Gastrocnemius medialis (tissue), 4 donors: ENCODE data around the gene MINDY3. TPM values are rescaled to one million over a fixed set of nuclear protein-coding genes. Genes with fewer than 3 reads are reported as not detected.

Experiments used
- ATAC-seq, 2 donors: fragments of 150-250 bp; one replicate each; pipeline ENCODE4 v1.9.1; 2016
- DNase-seq, 2 donors: peaks; one replicate each; pipeline ENCODE4 v3.0.0-alpha.2; 2019
- H3K27ac ChIP-seq, 4 donors: fragments of 200-600 bp; sonication (generic); 1 replicate in 1 of 4; 2 replicates in 3 of 4; pipeline ENCODE4 v1.5.1; 2016 to 2018; ENCODE audit warnings: mild to moderate bottlenecking in 2 of 4, moderate library complexity in 1 of 4
- H3K27me3 ChIP-seq, 3 donors: fragments of 200-600 bp; sonication (generic) in 2 of 3; 1 replicate in 1 of 3; 2 replicates in 2 of 3; pipeline versions ENCODE4 v1.5.1 to v1.6.0; 2016 to 2019; ENCODE audit warnings: mild to moderate bottlenecking in 1 of 3, moderate library complexity in 1 of 3
- H3K36me3 ChIP-seq, 2 donors: fragments of 200-600 bp; sonication (generic) in 1 of 2; one replicate each; pipeline ENCODE4 v1.5.1; 2017 to 2018
- H3K4me1 ChIP-seq, 2 donors: fragments of 200-600 bp; sonication (generic) in 1 of 2; one replicate each; pipeline ENCODE4 v1.5.1; 2016 to 2017; ENCODE audit warnings: mild to moderate bottlenecking in 2 of 2
- H3K4me3 ChIP-seq, 4 donors: fragments of 200-600 bp; sonication (generic) in 3 of 4; 1 replicate in 1 of 4; 2 replicates in 3 of 4; pipeline ENCODE4 v1.5.1; 2016 to 2019; ENCODE audit warnings: mild to moderate bottlenecking in 2 of 4
- H3K9me3 ChIP-seq, 3 donors: fragments of 200-600 bp; sonication (generic) in 2 of 3; 1 replicate in 1 of 3; 2 replicates in 2 of 3; pipeline ENCODE4 v1.5.1; 2016 to 2019
- POLR2A ChIP-seq, 2 donors: fragments of 450-650 bp; IDR thresholded peaks; one replicate each; pipeline ENCODE4 v1.6.1; 2017; ENCODE audit warnings: antibody characterized with exemption in 2 of 2, mild to moderate bottlenecking in 2 of 2, moderate library complexity in 2 of 2
- in situ Hi-C, 4 donors: fragments of 200-750 bp; cut with MboI; loops; one replicate each; pipeline versions ENCODE4 v1.15.0 to v1.8.0; 2017; ENCODE audit warnings: low sequenced_read_pairs in 4 of 4
- intact Hi-C: fragments of 100-400 bp; cut with DNase I; formaldehyde crosslinking; loops from one replicate; pipeline ENCODE4 v1.15.1; 2023; ENCODE audit warnings: low total_unique reads
- total RNA-seq, 4 donors: library from RNA; depleted of rRNA; stranded (reverse); fragments of >200 nt; gene quantifications; one replicate each; pipeline versions ENCODE4 v1.1.0 to v1.2.3, GENCODE V29; 2016
- TF ChIP-seq, protein P1 (sequence below), 5 experiments: fragments of 450-650 bp in 3 of 5; fragments of 200-600 bp in 2 of 5; sonication (generic) in 2 of 5; IDR thresholded peaks in 4 of 5; conservative IDR thresholded peaks in 1 of 5; 1 replicate in 4 of 5; 2 replicates in 1 of 5; pipeline ENCODE4 v1.5.1; 2016 to 2019; ENCODE audit warnings: antibody characterized with exemption in 5 of 5, mild to moderate bottlenecking in 3 of 5, moderate library complexity in 3 of 5

MINDY3 gene
- total RNA-seq, 4 donors from 2014 or later = 7.6 to 37.5 (median 10.8) TPM

DNA sequence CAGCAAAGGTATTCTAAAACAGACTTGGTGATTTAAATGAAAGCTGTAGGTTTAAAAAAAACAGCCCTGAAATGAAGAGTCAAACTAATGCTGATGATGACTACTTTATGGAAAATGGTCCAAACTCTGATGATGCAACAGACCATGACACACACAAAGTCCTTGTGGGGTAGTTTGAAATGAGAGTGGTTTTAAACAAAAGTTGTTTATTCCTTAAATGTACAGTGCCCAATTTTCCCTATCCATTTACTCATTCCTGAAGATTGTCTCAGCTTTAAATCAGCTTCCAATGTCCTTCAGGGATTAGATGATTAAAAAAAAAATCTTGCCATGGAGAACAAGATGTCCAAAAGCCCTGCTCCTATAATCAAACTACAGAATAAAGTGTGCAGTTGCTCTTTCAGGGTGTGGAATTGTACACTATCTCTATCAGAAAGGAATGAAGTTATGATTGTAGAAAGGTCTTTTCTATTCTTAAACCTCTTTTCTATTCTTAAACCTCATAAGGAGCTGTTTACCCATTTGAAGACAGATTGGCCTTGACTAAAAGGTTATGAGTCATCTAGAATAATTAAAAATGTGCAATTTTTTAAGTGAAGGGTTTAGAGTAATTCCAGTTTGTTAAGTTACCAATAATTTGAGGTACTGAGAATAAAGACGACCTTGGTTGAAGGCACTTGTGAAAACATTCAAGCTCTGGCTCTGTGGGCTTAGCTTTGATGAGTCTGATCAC lies 70.3 kb downstream of the MINDY3 start:
- no peak overlapping the region for H3K4me3 ChIP-seq
- peak overlapping the region in 2 of 4 donors; percentile 35 to 39 for H3K27ac ChIP-seq
- DNase-seq (no peak), ATAC-seq (peak in 1 of 2 donors; percentile 64)
- no peaks in the 10 kb centered on the region for H3K9me3 ChIP-seq
- no peak for TF ChIP-seq POLR2A (IDR thresholded peaks at IDR 0.05)
- TF ChIP-seq, protein P1, sequence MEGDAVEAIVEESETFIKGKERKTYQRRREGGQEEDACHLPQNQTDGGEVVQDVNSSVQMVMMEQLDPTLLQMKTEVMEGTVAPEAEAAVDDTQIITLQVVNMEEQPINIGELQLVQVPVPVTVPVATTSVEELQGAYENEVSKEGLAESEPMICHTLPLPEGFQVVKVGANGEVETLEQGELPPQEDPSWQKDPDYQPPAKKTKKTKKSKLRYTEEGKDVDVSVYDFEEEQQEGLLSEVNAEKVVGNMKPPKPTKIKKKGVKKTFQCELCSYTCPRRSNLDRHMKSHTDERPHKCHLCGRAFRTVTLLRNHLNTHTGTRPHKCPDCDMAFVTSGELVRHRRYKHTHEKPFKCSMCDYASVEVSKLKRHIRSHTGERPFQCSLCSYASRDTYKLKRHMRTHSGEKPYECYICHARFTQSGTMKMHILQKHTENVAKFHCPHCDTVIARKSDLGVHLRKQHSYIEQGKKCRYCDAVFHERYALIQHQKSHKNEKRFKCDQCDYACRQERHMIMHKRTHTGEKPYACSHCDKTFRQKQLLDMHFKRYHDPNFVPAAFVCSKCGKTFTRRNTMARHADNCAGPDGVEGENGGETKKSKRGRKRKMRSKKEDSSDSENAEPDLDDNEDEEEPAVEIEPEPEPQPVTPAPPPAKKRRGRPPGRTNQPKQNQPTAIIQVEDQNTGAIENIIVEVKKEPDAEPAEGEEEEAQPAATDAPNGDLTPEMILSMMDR (IDR thresholded peaks at IDR 0.05 in 4 of 5, conservative IDR thresholded peaks at IDR 0.05 in 1 of 5) = no peak
- in situ Hi-C loops = no loop called here
- H3K4me1 ChIP-seq = peaks cover 10 to 24% of the 10 kb centered on the region in 2 donors
- H3K36me3 ChIP-seq = peaks cover 0 to 17% of the 10 kb centered on the region in 2 donors
- no peaks in the 10 kb centered on the region for H3K27me3 ChIP-seq
- intact Hi-C loops = no loop called here

DNA sequence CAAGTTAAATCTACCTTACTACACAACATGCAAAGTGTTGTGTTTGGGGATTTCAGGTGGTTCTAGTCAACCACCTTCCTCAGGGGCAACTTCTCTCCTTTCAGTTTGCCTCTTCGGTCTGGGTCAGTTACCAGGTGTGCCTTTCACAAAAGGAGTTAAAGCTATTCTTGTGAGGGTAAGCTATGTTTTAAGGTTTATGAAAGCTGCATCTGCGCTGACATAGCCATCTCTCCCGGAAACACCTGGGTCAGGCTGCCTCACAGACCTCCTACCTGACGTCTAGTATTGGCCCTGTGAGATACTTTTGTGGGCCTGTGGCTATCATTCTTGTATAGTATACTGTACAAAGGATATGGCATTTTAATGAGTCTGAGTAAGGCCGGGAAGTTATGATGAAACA lies 72.9 kb downstream of the MINDY3 start:
- Histone ChIP-seq H3K27me3 (no peaks in the 10 kb centered on the region), H3K9me3 (no peaks in the 10 kb centered on the region), H3K4me1 (peaks cover 10 to 24% of the 10 kb centered on the region in 2 donors), H3K4me3 (no peak overlapping the region), H3K36me3 (peaks cover 0 to 17% of the 10 kb centered on the region in 2 donors), H3K27ac (no peak overlapping the region)
- DNase-seq (no peak), ATAC-seq (no peak)
- in situ Hi-C loops = no loop called here
- intact Hi-C loops = no loop called here
- no peak for TF ChIP-seq POLR2A (IDR thresholded peaks at IDR 0.05)

DNA sequence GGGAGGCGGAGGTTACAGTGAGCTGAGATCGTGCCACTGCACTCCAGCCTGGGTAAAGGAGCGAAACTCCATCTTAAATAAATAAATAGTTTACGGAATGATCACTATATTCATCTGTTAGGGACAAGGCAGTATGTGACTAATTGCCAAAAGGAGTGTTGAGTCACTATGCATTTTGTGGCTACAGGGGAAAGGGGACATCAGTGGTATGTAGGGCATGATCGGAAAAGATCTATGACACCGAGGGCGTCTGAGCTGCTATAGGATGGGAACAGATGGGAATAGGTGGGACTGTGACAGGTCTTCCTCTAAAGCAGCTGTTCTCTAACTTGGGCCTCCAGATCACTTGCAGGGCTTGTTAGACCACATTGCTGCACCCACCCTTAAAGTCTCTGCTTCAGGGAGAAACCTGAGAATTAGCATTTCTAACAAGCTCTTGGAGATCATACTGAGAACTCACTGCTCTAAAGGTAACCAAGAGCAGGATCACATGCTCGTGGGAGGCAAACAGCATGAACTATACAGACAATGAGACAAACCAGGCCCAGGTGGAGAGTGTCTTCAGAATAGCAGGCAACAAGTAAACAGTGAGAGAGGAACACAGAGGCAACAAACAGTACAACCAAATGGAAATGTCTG lies 75.5 kb downstream of the MINDY3 start:
- in situ Hi-C loops = no loop called here
- H3K4me3 ChIP-seq = no peak overlapping the region
- H3K27ac ChIP-seq = no peak overlapping the region
- TF ChIP-seq, protein P1 (IDR thresholded peaks at IDR 0.05 in 4 of 5, conservative IDR thresholded peaks at IDR 0.05 in 1 of 5) = no peak
- no peak for TF ChIP-seq POLR2A (IDR thresholded peaks at IDR 0.05)
- no peaks in the 10 kb centered on the region for H3K9me3 ChIP-seq
- ATAC-seq = no peak
- DNase-seq = no peak
- peaks cover 0 to 25% of the 10 kb centered on the region in 2 donors for H3K36me3 ChIP-seq
- H3K27me3 ChIP-seq = no peaks in the 10 kb centered on the region
- peaks cover 0 to 17% of the 10 kb centered on the region in 2 donors for H3K4me1 ChIP-seq
- intact Hi-C loops = no loop called here

DNA sequence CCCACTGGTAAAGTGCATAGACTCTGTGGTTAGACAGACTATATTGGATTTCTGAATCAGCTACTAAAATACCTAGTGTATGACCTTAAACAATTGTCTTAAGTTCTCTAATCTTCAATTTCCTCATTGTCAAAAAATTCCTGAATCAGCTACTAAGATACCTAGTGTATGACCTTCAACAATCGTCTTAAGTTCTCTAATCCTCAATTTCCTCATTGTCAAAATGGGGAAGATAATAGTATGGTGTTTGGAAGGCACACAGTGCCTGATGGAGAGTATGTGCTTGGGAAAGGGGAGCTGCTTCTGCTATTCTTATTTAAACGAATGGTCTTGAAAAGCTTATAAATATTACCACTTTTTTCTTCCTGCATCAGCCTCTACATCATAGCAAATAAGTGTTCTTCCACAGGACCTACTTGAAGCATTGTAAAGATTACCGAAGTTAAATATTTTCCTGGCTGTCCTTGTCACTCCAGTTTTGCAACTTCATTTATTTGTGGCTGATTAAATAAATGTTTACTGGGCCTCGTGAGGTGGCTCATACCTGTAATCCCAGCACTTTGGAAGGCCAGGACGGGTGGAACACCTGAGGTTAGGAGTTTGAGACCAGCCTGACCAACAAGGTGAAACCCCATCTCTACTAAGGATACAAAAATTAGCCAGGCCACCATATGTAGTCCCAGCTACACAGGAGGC lies 76.2 kb downstream of the MINDY3 start:
- H3K27me3 ChIP-seq = no peaks in the 10 kb centered on the region
- ATAC-seq = no peak
- no peak overlapping the region for H3K4me3 ChIP-seq
- intact Hi-C loops (no loop called here), in situ Hi-C loops (no loop called here)
- DNase-seq = no peak
- peaks cover 0 to 23% of the 10 kb centered on the region in 2 donors for H3K36me3 ChIP-seq
- H3K4me1 ChIP-seq = peaks cover 0 to 17% of the 10 kb centered on the region in 2 donors
- no peak overlapping the region for H3K27ac ChIP-seq
- no peaks in the 10 kb centered on the region for H3K9me3 ChIP-seq
- TF ChIP-seq, protein P1 (IDR thresholded peaks at IDR 0.05 in 4 of 5, conservative IDR thresholded peaks at IDR 0.05 in 1 of 5) = no peak
- no peak for TF ChIP-seq POLR2A (IDR thresholded peaks at IDR 0.05)

DNA sequence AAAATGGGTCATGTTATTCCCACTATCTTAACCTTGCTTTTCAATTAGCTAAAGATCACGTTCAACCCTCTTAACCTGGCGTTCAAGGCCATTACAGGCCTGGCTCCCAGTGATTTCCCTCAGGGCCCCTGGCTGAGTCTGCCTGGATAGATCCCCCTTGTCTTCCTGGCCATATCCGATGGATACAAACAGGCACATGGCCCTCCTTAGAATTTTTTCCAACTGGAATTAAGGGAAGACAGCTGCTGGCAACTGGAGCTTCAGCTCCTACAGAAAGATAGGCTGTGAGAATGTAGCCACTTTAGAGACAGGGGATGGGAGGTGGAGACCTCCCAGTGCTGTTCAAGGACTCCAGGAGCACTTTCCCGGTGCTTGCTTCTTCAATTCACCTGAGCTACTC lies 77.5 kb downstream of the MINDY3 start:
- H3K27ac ChIP-seq = no peak overlapping the region
- in situ Hi-C loops = no loop called here
- ATAC-seq (no peak), DNase-seq (no peak)
- no peaks in the 10 kb centered on the region for H3K27me3 ChIP-seq
- peaks cover 0 to 16% of the 10 kb centered on the region in 2 donors for H3K36me3 ChIP-seq
- peaks cover 0 to 17% of the 10 kb centered on the region in 2 donors for H3K4me1 ChIP-seq
- no peak overlapping the region for H3K4me3 ChIP-seq
- intact Hi-C loops = no loop called here
- no peaks in the 10 kb centered on the region for H3K9me3 ChIP-seq
- TF ChIP-seq, protein P1 (IDR thresholded peaks at IDR 0.05 in 4 of 5, conservative IDR thresholded peaks at IDR 0.05 in 1 of 5) = no peak
- TF ChIP-seq POLR2A (IDR thresholded peaks at IDR 0.05) = no peak
